HG03378 (cell line): ENCODE measurements around the gene MSRB1.
"Not testable (repeated sequence)": the region's sequence is repeated elsewhere in the genome, so short reads cannot be mapped to it uniquely, and the experiment has no call there.

Experiments used
- ATAC-seq: cut with Tn5 transposase; IDR thresholded peaks from one replicate; pipeline ENCODE4 v1.9.1; 2021; ENCODE audit warnings: mild to moderate bottlenecking, moderate library complexity; ENCODE audit not compliant: unreplicated experiment

The MSRB1 gene

DNA sequence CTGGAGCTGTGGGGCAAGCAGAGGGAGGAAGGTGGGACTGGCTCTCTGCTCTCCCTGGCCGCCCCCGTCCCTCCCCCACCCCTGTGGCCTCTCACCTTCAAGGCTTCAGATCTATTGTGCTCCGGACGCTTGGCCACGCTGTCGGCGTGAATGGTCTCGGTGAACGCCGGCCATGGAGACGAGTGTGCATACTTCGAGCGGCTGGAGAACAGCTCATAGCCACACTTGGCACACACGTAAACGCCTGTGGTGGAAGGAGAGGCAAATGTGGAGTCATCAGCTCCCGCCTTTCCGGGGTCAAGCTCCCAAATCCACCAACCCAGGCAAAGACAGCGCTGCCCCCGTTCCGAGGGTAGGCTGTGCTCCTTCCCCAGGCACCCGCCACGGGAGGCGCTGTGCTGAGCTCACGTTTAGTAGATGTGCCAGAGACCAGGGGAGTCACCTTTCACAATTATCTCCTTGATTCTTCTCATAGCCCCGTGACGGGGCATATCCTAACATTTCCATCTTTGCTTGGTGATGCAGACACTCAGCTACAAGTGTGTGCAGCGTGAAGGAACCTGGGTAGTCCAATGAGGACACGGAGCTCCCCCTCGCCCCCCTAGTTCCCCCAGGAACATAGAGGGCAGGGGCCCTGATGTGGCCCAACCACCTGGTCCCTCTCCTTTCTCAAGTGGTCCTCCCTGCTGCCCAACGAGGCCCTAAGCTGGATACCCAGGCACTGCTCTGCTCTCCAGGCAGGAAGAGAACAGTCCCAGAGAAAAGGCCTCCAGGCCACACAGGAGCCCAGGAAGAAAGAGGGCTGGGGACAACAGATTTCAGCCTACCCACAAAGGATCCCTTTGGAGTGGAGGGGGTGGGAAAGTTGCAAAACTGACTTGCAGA lies 1.6 kb downstream of the MSRB1 start:
- no peak for ATAC-seq

DNA sequence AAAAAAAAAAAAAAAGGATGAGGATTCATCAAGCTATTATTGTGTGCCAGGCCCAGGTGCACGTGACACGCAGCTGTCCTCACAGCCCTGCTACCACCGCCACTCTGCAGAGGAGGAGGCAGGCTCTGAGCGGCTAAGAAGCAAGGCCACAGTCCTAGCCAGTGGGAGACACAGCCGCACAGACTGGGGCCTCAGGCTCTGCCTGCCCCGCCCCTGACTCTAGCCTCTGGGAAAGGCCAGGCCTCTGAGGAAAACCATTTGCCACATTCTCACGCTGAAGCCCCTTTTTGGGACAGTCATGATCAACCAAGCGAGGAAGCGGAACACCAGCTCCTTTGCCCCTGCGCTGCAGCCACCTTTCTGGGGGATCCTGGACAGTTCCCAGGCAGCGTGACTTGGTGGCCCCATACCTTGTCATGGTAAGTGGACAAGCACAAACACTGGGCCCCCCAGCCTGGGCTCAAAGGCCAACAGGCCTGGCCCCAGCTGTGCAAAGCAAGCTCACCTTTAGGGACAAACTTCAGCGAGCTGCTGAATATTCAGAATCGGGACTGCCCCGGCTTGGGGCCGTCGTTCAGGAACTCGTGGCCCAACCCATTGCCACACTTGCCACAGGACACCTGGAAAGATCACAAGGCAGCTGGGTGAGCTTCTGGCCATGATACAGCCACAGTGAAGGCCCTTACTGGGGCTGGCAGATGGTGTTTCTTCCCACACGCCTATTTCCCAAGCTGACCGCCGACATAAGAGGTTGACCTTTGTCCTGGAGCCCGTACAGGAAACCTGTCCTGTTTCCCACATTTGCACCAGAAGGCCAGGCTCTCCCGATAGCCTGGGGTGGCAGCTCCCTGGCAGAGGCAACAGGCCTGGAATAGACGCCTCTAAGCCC lies 2.5 kb downstream of the MSRB1 start:
- ATAC-seq, result no peak

DNA sequence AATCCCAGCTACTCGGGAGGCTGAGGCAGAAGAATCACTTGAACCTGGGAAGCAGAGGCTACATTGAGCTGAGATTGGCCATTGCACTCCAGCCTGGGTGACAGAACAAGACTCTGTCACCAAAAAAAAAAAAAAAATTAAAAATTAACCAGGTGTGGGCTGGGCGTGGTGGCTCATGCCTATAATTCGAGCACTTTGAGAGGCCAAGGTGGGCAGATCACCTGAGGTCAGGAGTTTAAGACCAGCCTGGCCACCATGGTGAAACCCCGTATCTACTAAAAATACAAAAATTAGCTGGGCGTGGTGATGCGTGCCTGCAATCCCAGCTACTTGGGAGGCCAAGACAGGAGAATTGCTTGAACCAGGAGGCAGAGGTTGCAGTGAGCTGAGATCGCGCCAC lies 3.2 kb downstream of the MSRB1 start:
- not testable (repeated sequence) for ATAC-seq

DNA sequence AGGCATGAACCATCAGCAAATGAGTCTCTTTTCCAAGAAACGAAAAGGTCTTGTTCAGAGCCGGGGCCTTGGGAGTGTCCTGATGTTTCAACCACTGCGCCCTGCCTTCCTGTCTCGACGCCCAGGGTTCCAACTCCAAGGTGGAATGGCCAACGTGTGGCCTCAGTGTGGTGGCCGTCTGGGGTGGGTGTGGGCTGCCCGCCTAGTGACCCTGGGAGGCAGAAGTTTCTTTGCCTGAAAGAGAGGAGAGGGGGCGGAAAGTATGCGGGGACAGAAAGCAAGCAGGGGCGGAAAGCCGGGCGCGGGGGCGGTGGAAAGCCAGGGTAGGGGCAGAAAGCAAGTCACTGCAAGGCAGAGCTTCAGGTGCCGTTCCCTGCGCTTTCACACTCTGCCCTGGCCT lies 4.1 kb downstream of the MSRB1 start:
- ATAC-seq, result no peak

DNA sequence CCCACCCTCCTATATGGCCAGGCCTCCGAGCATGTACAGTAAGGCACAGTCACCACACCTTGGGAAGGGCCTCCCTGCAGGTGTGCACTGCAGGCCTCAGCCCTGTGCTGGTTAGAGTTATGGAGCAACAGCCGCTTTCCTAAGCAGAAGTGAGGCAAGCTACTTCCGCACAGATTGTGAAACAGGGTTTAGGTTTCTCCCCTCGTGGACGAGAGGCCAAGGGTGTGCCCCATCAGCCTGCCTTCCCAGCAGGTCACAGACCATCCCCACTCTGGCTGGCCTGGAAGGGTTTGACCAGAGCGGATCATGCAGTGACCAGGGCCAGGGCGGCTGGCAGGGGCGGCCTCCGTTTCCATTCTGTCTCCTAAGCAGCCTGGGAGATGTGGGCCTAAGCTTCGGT lies 4.7 kb downstream of the MSRB1 start:
- ATAC-seq, result no peak

DNA sequence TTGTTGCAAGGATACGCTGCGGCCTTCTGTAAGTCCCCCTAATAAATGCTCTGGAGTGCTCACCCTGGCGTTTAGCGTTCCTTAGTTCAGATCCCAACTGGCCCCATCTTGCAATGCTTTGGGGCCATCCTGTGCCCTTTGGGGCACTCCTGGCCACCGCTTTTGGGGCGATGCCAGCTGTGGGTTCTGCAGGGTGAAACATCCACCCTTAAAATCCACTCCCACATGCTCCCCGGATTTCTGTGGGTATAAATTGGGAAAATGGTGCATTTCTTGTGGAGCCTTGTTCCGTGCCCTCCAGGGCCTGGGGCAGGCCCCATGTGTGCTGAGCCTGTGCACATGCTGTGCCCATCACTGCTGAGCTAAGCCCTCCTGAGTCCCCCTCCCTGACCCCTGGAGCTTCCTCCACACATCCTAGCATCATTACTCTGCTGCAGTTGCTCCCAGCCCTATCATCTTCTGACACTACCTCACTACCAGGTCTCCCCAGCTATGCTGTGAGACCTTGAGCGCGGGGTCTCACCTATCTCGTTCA lies 6.0 kb downstream of the MSRB1 start:
- ATAC-seq, result no peak

- ATAC-seq, result no peak
Measured at GRCh38 chr16:1933097-1933661, 9.8 kb downstream of the MSRB1 start.

- ATAC-seq, result no peak
Measured at GRCh38 chr16:1932050-1933028, 10.7 kb downstream of the MSRB1 start.

- no peak for ATAC-seq
Measured at GRCh38 chr16:1930338-1930720, 12.7 kb downstream of the MSRB1 start.

DNA sequence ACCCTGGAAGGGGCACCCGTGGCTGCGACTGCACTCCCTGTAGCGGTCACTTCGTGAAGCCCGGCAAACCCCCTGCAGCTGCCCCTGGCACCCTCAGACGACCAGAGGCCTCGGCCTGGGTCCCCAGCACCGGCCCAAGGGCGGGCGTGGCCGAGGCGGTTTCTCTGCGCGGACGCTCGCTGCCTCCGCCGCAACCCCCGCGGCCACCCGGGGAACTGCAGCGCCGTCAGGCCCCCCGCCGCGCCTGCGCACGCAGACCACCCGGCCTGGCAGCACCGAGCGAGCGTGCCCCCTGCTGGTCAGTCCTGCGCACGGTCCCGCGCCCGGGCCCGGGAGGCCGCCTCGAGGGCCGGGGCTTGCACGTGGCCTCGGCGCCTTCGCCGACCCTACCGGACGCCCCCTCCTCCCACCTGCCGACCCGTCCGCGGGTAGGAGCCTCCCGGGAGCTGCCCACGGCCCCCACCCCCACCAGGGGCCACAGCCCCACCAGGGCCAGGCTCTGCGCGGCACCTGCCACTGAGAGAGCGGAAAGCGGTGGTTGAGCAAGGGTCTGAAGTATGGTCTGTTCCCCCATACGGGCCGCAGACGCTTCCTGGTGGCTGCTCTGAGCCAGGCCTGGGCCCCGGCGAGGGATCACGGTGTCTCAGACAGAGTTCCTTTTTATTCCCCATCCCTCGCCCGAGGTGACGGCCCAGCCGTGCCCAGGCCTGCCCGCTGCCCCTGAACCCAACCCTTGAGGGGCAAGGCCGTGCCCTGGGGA lies 13.2 kb downstream of the MSRB1 start:
- ATAC-seq, result peak; percentile 66

DNA sequence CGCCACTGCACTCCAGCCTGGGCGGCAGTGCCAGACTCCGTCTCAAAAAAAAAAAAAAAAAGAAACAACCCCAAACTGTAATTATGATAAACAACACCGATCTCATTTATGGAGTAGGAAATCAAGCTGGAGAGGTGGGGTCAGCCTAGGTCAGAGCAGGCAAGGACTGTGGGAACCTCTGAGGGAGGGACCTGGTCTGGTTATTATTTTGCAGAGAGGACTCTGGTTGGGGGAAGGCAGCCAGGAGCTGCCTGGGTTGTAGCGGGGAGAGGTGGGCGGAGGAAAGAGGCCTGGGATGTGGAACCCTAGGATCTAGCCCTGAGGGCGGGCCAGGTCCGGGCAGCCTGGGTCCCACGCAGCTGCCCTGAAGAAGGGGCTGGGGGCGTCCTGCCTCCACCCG lies 13.9 kb downstream of the MSRB1 start:
- ATAC-seq, result no peak

DNA sequence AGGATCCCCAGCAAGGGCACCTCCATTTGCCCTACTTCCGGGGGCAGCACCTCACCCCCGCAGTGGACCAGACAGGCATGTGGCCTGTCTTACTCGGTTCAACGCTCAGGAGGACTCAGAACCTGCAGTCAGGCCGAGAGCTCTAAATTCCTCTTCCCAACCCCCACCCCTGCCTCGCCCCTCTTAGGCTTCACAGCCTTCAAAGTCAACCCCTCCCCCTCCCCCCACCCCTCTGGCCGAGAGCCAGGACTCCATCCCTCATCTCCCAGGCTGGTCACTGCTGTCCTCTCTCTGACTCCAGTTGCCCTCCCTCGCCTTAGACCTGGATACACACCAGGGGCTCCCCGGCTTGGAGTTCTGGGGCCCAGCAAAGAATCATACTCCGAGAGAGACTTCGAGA lies 16.7 kb downstream of the MSRB1 start:
- no peak for ATAC-seq

DNA sequence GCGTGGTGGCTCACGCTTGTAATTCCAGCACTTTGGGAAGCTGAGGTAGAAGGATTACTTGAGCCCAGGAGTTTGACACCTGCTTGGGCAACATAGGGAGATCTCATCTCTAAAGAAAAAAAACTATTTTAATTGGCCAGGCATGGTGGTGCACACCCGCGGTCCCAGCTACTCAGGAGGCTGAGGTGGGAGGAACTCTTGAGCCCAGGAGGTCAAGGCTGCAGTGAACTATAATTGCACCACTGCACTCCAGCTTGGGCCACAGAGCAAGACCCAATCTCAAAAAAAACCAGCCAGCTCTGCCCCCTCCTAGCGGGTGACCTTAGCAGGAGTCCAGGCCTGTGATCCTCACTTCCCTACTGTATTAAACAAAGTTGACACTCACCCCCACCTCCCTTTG lies 18.9 kb downstream of the MSRB1 start:
- no peak for ATAC-seq

GRCh38 chr16:1923299-1924034 lies 19.5 kb downstream of the MSRB1 start:
- ATAC-seq, result no peak

GRCh38 chr16:1922357-1922756 lies 20.6 kb downstream of the MSRB1 start:
- no peak for ATAC-seq

GRCh38 chr16:1920727-1921171 lies 22.2 kb downstream of the MSRB1 start:
- ATAC-seq, result no peak

- not testable (repeated sequence) for ATAC-seq
Measured at GRCh38 chr16:1920122-1920521, 22.9 kb downstream of the MSRB1 start.

- no peak for ATAC-seq
Measured at GRCh38 chr16:1919327-1919998, 23.5 kb downstream of the MSRB1 start.
